Jurkat, Clone E6-1 (cell line): ENCODE results near the gene NTRK2.

Experiments
- DNase-seq: peaks from one replicate; pipeline ENCODE4 v3.0.0-alpha.2; 2011; ENCODE audit warnings: low read depth, low spot score
- H3K4me3 ChIP-seq: 2 replicates; pipeline ENCODE4 v1.5.1; 2011; ENCODE audit warnings: mild to moderate bottlenecking, low read length, control low read depth, moderate library complexity

NTRK2 gene

DNA sequence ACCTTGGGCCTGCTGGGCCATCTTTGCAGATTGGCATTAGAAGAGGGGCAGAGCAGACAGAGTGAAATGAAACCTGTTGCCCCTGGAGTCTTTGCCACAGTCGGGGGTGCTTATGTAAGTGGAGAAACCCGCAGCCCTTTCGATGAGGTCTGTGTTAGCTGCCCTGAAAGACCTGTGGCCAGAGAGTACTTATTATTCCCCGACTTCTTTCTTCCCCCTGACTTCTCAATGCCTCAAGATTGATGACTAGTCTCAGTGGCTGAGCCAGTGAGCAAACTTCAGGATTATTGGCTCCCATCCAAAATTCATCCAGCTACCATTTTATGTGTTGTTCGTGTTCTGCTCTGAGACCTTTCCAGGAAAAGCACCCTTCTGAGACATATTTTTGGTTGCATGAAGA, 7.6 kb downstream of the NTRK2 start:
- H3K4me3 ChIP-seq = no peak overlapping the region
- DNase-seq = no peak

DNA sequence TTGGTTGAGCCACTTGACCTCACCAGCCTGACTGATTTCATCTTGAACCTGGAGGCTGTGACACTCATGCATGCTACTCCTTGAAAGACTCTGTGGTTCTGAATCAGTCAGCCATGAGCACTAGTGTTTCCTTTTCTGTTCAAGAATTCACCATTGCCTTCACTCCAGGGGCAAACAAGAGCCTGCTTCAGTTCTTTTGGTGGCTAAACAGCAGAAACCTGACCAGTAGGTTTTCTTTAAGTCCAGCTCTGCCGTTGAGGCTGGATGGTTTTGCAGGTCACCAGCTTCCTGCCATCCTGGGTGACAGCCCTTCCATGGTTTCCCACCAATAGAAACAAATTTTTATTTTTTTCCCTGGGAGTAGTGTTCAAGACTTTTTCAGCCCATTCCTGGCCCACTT, 10.0 kb downstream of the NTRK2 start:
- DNase-seq = no peak
- no peak overlapping the region for H3K4me3 ChIP-seq

DNA sequence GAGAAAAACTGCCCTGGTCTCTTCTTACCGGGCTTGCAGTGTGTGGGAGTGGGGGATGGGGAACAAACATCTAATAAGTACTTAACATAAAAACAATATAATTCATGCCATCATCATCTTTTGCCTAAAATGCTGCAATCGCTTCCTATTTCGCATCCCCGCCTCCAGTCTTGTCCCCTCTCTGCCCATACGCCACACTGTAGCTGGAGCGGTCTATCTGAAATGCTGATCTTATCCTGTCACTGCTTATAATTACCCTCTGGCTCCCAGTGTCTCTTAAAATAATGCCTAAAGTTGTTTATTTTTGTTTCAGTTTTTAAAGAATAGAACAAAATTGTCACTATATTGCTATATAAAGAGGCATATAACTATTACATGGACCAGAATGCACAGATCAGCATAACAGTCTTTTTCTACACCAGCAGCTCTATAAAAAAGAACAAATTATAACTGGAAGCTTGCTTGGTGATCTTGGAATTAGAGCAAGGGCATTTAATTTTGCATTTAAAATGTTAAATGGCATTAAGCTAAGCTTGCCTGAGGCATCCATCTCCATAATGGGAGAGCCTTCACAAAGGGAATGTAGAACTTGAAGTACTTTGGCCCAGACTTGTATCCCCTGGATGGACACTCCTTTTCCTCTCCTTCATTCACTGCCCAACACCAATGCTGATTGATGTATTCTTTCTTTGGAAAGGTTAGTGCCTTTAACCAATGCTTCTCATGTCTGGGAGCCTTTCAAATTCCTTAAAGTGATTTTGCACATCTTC, 12.2 kb downstream of the NTRK2 start:
- DNase-seq = no peak
- no peak overlapping the region for H3K4me3 ChIP-seq

DNA sequence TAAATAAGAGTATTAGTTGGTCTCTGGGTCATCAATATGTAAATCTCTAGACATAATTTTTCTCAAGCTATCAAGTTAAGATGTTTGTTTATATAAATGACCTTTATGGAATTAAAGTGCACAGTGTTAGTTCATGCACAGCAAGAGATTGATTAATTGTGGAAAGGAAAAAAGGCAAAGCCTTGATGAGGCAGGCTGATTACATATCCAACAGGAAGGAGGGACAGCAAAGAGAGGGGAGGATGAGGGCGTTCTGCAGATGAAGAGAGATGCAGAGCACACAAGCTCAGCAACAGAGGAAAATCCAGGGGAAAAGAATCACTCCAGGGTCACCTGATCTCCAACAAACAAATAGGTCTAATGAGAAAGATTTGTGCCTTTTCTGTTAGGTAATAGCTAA, 16.5 kb downstream of the NTRK2 start:
- DNase-seq = no peak
- H3K4me3 ChIP-seq = no peak overlapping the region

DNA sequence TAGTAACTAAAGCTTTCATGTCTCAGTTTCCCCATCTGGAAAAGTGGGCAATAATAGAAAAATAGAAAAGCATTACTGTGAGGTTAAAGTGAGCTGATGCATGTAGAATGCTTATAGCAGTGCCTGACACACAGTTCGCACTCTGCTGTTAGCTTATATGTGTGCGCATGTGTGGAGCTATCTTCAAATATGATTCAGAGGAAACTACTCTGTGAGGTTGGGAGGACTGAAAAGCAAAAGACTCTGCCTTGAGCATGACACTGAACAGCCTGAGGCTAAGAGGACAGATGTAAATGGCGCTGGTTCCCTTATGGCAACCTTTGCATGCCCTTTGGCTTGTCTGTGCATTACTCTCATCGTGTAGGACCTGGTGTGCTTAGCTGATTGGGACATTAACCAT, 19.4 kb downstream of the NTRK2 start:
- DNase-seq = no peak
- no peak overlapping the region for H3K4me3 ChIP-seq

- no peak for DNase-seq
- no peak overlapping the region for H3K4me3 ChIP-seq
Observed at GRCh38 chr9:84691634-84692033, 22.1 kb downstream of the NTRK2 start.

DNA sequence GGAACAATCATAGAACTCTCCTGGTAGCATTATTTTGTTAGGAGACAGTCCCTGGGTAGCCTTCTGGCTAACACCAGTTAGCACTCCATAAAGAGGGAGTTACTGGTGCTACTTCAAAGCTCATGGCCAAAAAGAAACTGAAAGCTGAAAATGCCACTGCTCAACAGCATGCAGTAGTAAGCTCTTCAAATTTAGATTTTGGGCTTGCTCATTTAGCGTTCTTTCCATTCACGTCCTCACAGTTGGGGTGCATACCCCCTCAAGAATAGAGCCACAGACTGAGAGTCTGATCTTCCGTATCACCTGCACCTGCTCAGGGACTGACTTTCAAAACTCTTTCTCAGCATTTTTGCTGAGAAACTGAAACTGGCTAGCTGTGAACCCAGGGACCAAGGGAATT, 24.7 kb downstream of the NTRK2 start:
- no peak overlapping the region for H3K4me3 ChIP-seq
- no peak for DNase-seq

GRCh38 chr9:84697042-84697441, 27.5 kb downstream of the NTRK2 start:
- H3K4me3 ChIP-seq = no peak overlapping the region
- no peak for DNase-seq

- H3K4me3 ChIP-seq = no peak overlapping the region
- DNase-seq = no peak
Observed at GRCh38 chr9:84697509-84698114, 28.1 kb downstream of the NTRK2 start.

DNA sequence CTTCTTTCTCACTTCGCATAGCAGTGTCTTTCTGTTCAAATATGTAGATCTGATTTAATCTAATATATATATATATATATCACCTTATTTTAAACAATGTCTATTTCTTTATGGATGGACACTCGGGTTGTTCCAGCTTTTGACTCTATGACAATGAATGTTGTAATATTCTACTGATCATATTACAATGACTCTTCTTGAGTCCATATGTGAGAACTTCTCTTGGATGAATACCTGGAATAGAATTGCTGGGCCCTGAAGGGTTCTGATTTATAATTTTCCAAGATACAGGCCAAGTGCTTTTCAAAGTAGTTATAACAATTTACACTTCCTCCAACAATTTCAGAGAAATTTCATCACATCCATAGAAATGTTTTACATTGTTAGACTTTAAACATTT, 28.8 kb downstream of the NTRK2 start:
- H3K4me3 ChIP-seq = no peak overlapping the region
- no peak for DNase-seq

DNA sequence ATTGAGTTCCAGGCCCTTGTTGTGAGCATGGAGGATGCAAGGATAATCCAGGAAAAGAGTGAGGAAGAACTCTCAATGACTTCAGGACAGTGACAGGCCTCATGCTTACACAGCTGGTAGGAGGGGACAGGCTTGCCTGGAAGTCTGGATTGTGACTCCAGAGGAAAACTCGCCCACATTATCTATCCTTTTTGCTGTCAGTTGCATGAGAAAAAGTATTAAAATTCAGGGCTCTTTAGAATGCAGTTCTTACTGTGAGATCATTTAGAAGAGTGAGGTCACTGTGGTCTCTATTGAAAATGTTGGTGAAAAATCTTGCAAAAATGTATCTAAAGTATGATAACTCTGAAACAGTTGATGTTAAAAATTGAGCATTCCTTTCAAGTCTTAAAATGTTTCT, 30.5 kb downstream of the NTRK2 start:
- DNase-seq = no peak

DNA sequence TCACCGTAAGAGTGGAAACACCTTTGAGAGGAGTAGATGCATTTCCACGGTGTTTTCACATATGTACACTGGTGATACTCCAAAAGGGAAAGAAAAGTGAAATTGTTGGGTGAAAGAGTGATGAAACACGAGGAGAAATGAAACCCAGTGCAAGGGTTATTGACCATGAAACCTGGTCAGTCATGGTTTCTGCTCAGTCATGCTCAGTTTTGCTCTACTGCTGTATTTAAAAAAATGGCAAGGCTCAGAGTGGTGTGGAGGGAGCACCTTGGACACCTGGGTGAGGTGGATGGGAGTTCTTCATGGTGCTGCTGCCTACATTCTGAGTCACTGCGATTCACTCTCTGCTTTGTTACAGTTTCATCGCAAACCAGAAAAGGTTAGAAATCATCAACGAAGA, 32.3 kb downstream of the NTRK2 start:
- no peak overlapping the region for H3K4me3 ChIP-seq
- no peak for DNase-seq

More for the DNA sequence above, 30.5 kb downstream of the NTRK2 start:
- H3K4me3 ChIP-seq = no peak overlapping the region

- no peak overlapping the region for H3K4me3 ChIP-seq
- no peak for DNase-seq
Observed at GRCh38 chr9:84702471-84702870, 32.9 kb downstream of the NTRK2 start.

DNA sequence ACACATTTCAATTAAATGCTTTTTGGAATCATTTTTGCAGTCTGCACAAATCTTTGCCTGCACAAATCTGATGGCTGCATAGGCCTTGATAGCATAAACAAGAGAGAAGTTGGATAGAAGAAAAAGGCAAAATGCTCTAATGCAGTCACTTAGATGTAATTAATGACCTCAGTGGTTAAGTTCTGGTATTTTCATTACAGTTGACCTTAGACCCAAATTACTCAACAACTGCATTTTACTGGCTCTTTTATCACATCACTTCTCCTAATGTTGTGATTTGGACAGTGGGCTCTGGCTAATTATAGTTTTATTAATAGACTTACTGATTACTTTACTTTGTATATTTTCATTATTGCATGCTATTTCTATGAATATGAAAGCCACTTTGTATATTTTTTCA, 34.3 kb downstream of the NTRK2 start:
- no peak for DNase-seq
- H3K4me3 ChIP-seq = no peak overlapping the region

DNA sequence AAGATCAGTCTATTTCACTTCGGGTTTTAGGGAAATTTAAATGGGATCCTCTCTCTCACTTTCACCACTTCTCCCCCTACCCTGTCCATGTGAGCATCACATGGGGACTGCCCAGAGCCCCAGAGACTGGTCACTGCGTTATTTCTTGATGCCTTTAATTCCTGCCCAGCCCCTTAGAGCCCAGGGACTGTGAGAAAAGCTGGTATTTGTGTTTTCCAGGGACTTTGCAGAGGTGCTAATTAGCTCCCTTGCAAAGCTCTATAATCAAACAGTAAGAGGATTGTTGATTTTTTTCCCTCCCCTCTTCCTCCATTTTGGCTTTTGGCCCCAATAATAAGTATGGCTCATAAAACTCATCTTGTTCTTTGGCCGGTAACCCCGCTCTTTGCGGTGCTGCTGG, 35.6 kb downstream of the NTRK2 start:
- no peak for DNase-seq

GRCh38 chr9:84708400-84708799, 38.9 kb downstream of the NTRK2 start:
- no peak overlapping the region for H3K4me3 ChIP-seq
- DNase-seq = no peak

More for the DNA sequence above, 35.6 kb downstream of the NTRK2 start:
- H3K4me3 ChIP-seq = no peak overlapping the region

- no peak for DNase-seq
Observed at GRCh38 chr9:84709056-84709455, 39.5 kb downstream of the NTRK2 start.

GRCh38 chr9:84710701-84711397, 41.3 kb downstream of the NTRK2 start:
- no peak overlapping the region for H3K4me3 ChIP-seq
- no peak for DNase-seq

More at GRCh38 chr9:84709056-84709455, 39.5 kb downstream of the NTRK2 start:
- no peak overlapping the region for H3K4me3 ChIP-seq

GRCh38 chr9:84711398-84711777, 41.9 kb downstream of the NTRK2 start:
- DNase-seq = no peak
- no peak overlapping the region for H3K4me3 ChIP-seq

GRCh38 chr9:84711936-84712335, 42.4 kb downstream of the NTRK2 start:
- no peak for DNase-seq

More at GRCh38 chr9:84711936-84712335, 42.4 kb downstream of the NTRK2 start:
- no peak overlapping the region for H3K4me3 ChIP-seq
